Activated T-cell treated with anti-CD3 and anti-CD28 coated beads for 1 hour (primary cell): Measurements from ENCODE around the gene ACTG2.
"Not testable (repeated sequence)": the region's sequence is repeated elsewhere in the genome, so short reads cannot be mapped to it uniquely, and the experiment has no call there.

Experiments
- DNase-seq: peaks from one replicate; pipeline ENCODE4 v3.0.0-alpha.2; 2020; ENCODE audit warnings: low read depth

The ACTG2 gene

GRCh38 chr2:73937103-73937885 lies 44.5 kb downstream of the ACTG2 start:
- no peak for DNase-seq

- no peak for DNase-seq
Observed at GRCh38 chr2:73937899-73938298, 45.1 kb downstream of the ACTG2 start.

GRCh38 chr2:73938718-73939352 lies 46.0 kb downstream of the ACTG2 start:
- DNase-seq = no peak

- DNase-seq = no peak
Observed at GRCh38 chr2:73939419-73939818, 46.6 kb downstream of the ACTG2 start.

GRCh38 chr2:73940066-73940465 lies 47.3 kb downstream of the ACTG2 start:
- DNase-seq = not testable (repeated sequence)

GRCh38 chr2:73942664-73943063 lies 49.9 kb downstream of the ACTG2 start:
- no peak for DNase-seq

GRCh38 chr2:73944714-73945113 lies 51.9 kb downstream of the ACTG2 start:
- no peak for DNase-seq

GRCh38 chr2:73946215-73946614 lies 53.4 kb downstream of the ACTG2 start:
- DNase-seq = no peak

- DNase-seq = no peak
Observed at GRCh38 chr2:73946666-73947065, 53.9 kb downstream of the ACTG2 start.

GRCh38 chr2:73947412-73948018 lies 54.7 kb downstream of the ACTG2 start:
- DNase-seq = no peak

GRCh38 chr2:73949802-73950201 lies 57.0 kb downstream of the ACTG2 start:
- DNase-seq = no peak

- DNase-seq = no peak
Observed at GRCh38 chr2:73952499-73953446, 60.0 kb downstream of the ACTG2 start.

GRCh38 chr2:73956218-73956865 lies 63.5 kb downstream of the ACTG2 start:
- DNase-seq = no peak

GRCh38 chr2:73961274-73961673 lies 68.5 kb downstream of the ACTG2 start:
- no peak for DNase-seq

GRCh38 chr2:73961823-73962615 lies 69.2 kb downstream of the ACTG2 start:
- no peak for DNase-seq

- DNase-seq = no peak
Observed at GRCh38 chr2:73962798-73963197, 70.0 kb downstream of the ACTG2 start.

GRCh38 chr2:73963385-73964120 lies 70.7 kb downstream of the ACTG2 start:
- DNase-seq = no peak

GRCh38 chr2:73964223-73964622 lies 71.4 kb downstream of the ACTG2 start:
- no peak for DNase-seq

GRCh38 chr2:73965053-73965452 lies 72.2 kb downstream of the ACTG2 start:
- DNase-seq = no peak

GRCh38 chr2:73968357-73968937 lies 75.6 kb downstream of the ACTG2 start:
- no peak for DNase-seq
